SK-N-MC (cell line): ENCODE results near the gene UTP11.

ENCODE experiments used
- DNase-seq: peaks from one replicate; pipeline ENCODE4 v3.0.0-alpha.2; 2011; ENCODE audit warnings: low read depth, low spot score
- H3K27ac ChIP-seq: fragments of 200-600 bp; sonication (generic); 2 replicates; pipeline ENCODE4 v1.5.1; 2016; ENCODE audit warnings: mixed run types
- H3K36me3 ChIP-seq: fragments of 200-600 bp; sonication (generic); 2 replicates; pipeline ENCODE4 v1.6.1; 2017; ENCODE audit warnings: antibody characterized with exemption, low read length, mixed read lengths; ENCODE audit not compliant: insufficient read depth
- H3K4me3 ChIP-seq: fragments of 200-600 bp; sonication (generic); 2 replicates; pipeline ENCODE4 v1.5.1; 2016
- H3K9ac ChIP-seq: fragments of 200-600 bp; sonication (generic); 2 replicates; pipeline ENCODE4 v1.8.0; 2017; ENCODE audit warnings: mixed run types, mixed read lengths; ENCODE audit not compliant: insufficient read length
- H3K9me3 ChIP-seq: fragments of 200-600 bp; sonication (generic); 2 replicates; pipeline ENCODE4 v1.6.1; 2017; ENCODE audit warnings: low read depth, mild to moderate bottlenecking, antibody characterized with exemption, low read length, moderate library complexity, mixed read lengths
- EZH2 ChIP-seq: fragments of 200-600 bp; sonication (generic); IDR thresholded peaks from one replicate; pipeline ENCODE4 v1.6.1; 2017; ENCODE audit warnings: antibody characterized with exemption
- FOXP2 ChIP-seq: optimal IDR thresholded peaks from 2 replicates; pipeline ENCODE3; 2011; ENCODE audit warnings: mild to moderate bottlenecking, moderate library complexity; ENCODE audit not compliant: insufficient read depth; ENCODE audit errors: extremely low read length, control extremely low read depth
- POLR2AphosphoS5 ChIP-seq: IDR thresholded peaks from 2 replicates; pipeline ENCODE4 v1.6.1; 2012; ENCODE audit warnings: mild to moderate bottlenecking, low read depth, low read length, borderline replicate concordance

The UTP11 gene

GRCh38 chr1:38025233-38025632 is 12.7 kb downstream of the UTP11 start:
- no peaks in the 10 kb centered on the region for H3K9me3 ChIP-seq
- H3K4me3 ChIP-seq: peak overlapping the region; percentile 42; the same call in 1 of the 2 replicates
- H3K27ac ChIP-seq: peak overlapping the region; percentile 98
- H3K9ac ChIP-seq: peak overlapping the region; percentile 13
- peak; percentile 63 for DNase-seq
- peaks cover 59% of the 10 kb centered on the region for H3K36me3 ChIP-seq
- TF ChIP-seq POLR2AphosphoS5: no peak; the same call in 1 of the 2 replicates
- no peak for TF ChIP-seq FOXP2
- no peak for TF ChIP-seq EZH2

DNA sequence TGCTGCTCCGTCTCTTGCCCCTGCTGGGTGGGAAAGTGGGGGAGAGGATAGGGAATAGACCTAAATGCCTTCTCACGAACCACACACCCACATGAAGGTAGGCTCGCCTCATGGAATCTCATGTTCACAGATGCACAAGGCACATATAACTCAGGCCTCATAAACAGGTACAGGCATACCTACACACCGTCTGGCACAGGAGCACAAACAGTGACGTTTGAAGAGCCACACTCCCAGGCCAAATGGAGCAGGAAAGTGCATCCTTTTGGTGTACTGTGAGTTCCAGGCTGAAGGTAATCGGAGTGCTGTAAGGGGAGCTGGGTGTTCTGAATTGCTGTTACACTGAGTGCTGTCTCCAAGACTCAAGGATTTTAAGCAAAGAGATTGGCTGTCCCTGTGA is 13.1 kb downstream of the UTP11 start:
- no peak for DNase-seq
- peak overlapping the region; percentile 13 for H3K9ac ChIP-seq
- no peak overlapping the region for H3K4me3 ChIP-seq
- no peaks in the 10 kb centered on the region for H3K9me3 ChIP-seq
- TF ChIP-seq EZH2 (no peak), FOXP2 (no peak), POLR2AphosphoS5 (no peak)
- H3K36me3 ChIP-seq: peaks cover 55% of the 10 kb centered on the region
- peak overlapping the region; percentile 98 for H3K27ac ChIP-seq

GRCh38 chr1:38026592-38027200 is 14.2 kb downstream of the UTP11 start:
- H3K9ac ChIP-seq: no peak overlapping the region
- H3K27ac ChIP-seq: 0 out of 2 replicates have a peak overlapping the region, but pooled peaks have one; percentile 98
- peaks cover 45% of the 10 kb centered on the region for H3K36me3 ChIP-seq
- no peaks in the 10 kb centered on the region for H3K9me3 ChIP-seq
- no peak for TF ChIP-seq POLR2AphosphoS5
- H3K4me3 ChIP-seq: no peak overlapping the region
- no peak for DNase-seq

- Histone ChIP-seq H3K9me3 (no peaks in the 10 kb centered on the region), H3K36me3 (peaks cover 38% of the 10 kb centered on the region), H3K4me3 (no peak overlapping the region), H3K27ac (0 out of 2 replicates have a peak overlapping the region, but pooled peaks have one; percentile 11), H3K9ac (no peak overlapping the region)
- TF ChIP-seq FOXP2 (no peak), EZH2 (no peak)
- DNase-seq: no peak
Measured at GRCh38 chr1:38027201-38028104, 14.9 kb downstream of the UTP11 start.

- Histone ChIP-seq H3K36me3 (peaks cover 31% of the 10 kb centered on the region), H3K9me3 (no peaks in the 10 kb centered on the region), H3K4me3 (no peak overlapping the region), H3K27ac (no peak overlapping the region), H3K9ac (no peak overlapping the region)
- TF ChIP-seq POLR2AphosphoS5 (no peak), FOXP2 (no peak), EZH2 (no peak)
- no peak for DNase-seq
Measured at GRCh38 chr1:38028105-38028591, 15.6 kb downstream of the UTP11 start.

DNA sequence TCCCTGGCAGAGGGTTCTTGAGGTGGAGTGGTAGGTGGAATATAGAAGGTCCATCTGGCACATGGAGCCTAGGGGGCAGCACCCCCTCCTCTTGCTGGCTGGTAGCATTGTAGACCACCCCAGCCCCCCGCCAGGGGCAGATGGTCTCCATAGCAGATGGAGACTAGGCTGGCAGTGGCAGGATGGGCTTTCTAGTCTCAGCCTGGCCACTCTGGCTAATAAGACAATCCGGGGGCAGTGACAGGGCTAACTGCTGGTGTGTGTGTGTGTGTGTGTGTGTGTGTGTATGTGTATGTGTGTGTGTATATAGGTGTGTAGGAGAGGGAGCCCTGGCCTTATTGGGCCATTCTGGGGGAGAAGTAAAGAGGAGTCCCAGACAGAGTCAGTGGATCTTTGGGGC is 16.1 kb downstream of the UTP11 start:
- Histone ChIP-seq H3K27ac (peak overlapping the region; percentile 79; the same call in 1 of the 2 replicates), H3K4me3 (peak overlapping the region; percentile 57), H3K36me3 (peaks cover 26% of the 10 kb centered on the region), H3K9me3 (no peaks in the 10 kb centered on the region), H3K9ac (no peak overlapping the region)
- no peak for TF ChIP-seq EZH2
- no peak for DNase-seq

- Histone ChIP-seq H3K4me3 (peak overlapping the region; percentile 57), H3K9me3 (no peaks in the 10 kb centered on the region), H3K36me3 (peaks cover 20% of the 10 kb centered on the region), H3K27ac (peak overlapping the region; percentile 79), H3K9ac (peak overlapping the region; percentile 39)
- TF ChIP-seq POLR2AphosphoS5: no peak; the same call in 1 of the 2 replicates
- TF ChIP-seq FOXP2: no peak
- no peak for TF ChIP-seq EZH2
- no peak for DNase-seq
Measured at GRCh38 chr1:38029081-38029681, 16.6 kb downstream of the UTP11 start.

- Histone ChIP-seq H3K4me3 (peak overlapping the region; percentile 57), H3K27ac (peak overlapping the region; percentile 79), H3K9ac (peak overlapping the region; percentile 39), H3K9me3 (no peaks in the 10 kb centered on the region), H3K36me3 (peaks cover 15% of the 10 kb centered on the region)
- TF ChIP-seq FOXP2: no peak
- peak; percentile 48; the same call in 1 of the 2 replicates for TF ChIP-seq POLR2AphosphoS5
- no peak for TF ChIP-seq EZH2
- no peak for DNase-seq
Measured at GRCh38 chr1:38029685-38030511, 17.4 kb downstream of the UTP11 start.
